IPS-11a (cell line): ENCODE measurements around the gene PMEL.
"Not testable (repeated sequence)": the region's sequence is repeated elsewhere in the genome, so short reads cannot be mapped to it uniquely, and the experiment has no call there.

Experiments
- H3K4me3 ChIP-seq: one replicate; pipeline ENCODE4 v1.5.1; 2013; ENCODE audit warnings: low read depth, low read length, control low read depth

The PMEL gene

DNA sequence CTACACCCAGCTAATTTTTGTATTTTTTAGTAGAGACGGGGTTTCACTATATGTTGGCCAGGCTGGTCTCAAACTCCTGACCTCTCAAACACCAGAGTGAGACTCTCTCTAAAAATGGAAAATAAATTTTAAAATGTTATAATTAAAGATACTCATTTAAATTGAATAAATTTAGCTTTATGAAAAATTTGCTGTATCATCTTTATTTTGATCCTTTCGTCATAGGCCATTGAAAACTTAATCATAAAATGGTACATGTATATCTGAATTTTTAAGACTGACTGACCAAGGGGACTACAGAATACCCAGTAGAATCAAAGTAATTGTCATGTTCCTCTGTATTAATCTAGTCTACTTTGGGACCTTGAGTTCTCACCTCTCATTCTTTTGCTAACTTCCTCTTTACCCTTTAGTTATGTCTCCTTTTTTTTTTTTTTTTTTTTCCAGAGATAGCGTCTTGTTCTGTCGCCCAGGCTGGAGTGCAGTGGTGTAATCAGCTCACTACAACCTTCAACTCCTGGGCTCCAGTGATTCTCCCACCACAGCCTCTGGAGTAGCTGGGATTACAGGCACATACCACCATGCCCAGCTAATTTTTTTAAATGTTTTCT is 17.5 kb upstream of the PMEL start:
- no peak overlapping the region for H3K4me3 ChIP-seq

DNA sequence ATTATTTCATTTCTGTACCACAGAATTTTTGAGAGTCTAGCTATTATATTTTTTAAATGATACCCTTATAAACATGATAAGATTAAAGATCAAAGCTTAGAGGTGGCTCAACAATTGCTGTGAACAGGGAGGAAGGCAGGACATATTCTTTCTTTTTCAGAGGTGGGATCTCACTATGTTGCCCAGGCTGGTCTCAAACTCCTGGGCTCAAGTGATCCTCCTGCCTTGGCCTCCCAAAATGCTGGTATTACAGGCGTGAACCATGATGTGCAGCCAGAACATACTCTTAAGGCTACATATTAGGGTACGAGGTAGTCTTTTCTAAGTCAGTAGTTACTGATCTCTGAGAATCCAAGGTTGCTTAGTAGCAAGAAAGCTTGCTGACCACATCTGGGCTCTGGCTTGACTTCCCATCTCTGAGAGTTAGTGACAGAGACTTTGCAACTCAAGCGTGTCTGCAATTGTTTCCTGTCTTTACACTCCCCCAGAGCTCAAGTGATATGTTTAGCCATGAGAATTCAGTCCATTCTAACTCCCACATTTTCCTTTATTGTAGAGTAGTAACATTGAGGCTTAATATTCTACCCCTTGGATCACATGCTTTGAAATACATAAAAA is 16.6 kb upstream of the PMEL start:
- H3K4me3 ChIP-seq: no peak overlapping the region

DNA sequence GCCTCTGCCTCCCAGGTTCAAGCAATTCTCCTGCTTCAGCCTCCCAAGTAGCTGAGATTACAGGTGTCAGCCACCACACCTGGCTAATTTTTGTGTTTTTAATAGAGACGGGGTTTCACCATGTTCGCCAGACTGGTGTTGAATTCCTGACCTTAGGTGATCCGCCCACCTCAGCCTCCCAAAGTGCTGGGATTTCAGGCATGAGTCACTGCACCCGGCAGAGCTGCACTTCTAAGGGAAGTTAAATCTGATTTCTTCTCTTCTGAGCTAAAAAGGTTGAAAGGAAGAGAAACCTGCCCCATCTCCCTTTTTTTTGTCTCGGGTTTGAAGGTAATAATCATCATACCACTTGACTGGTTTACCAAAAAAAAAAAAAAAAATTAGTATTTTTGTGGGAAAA is 16.0 kb upstream of the PMEL start:
- H3K4me3 ChIP-seq: not testable (repeated sequence)

DNA sequence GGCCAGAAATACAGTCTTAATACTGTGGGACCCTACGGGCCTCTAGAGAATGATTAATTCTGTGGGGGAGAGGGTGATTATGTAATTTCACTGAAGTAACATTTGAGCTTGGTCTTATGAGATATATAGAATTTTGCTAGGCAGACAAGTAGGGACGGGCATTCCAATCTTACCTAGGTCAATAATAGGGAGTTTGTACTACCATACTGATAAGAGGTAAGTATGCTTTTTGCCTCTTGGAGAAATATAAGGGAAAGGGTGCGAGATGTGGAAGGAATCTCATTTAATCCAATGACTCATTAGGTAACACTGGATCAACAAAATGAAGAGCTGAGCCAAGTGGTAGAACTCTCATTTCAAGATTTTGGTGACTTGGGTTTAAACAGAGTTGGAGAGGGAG is 13.2 kb upstream of the PMEL start:
- no peak overlapping the region for H3K4me3 ChIP-seq

DNA sequence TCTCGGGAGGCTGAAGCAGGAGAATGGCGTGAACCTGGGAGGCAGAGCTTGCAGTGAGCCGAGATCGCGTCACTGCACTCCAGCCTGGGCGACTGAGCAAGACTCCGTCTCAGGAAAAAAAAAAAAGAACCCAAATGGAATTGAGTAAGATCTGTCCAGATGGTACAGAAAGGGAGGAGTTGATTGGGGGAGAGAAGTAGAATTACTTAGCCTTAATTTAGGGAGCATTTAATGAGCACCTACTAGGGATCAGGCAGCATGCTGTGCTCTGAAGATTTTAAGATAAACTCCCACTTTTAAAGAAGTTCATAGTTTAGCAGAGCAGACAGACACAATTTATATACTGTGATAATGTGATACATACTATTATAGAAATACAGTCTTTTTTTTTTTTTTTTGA is 12.6 kb upstream of the PMEL start:
- H3K4me3 ChIP-seq: no peak overlapping the region

DNA sequence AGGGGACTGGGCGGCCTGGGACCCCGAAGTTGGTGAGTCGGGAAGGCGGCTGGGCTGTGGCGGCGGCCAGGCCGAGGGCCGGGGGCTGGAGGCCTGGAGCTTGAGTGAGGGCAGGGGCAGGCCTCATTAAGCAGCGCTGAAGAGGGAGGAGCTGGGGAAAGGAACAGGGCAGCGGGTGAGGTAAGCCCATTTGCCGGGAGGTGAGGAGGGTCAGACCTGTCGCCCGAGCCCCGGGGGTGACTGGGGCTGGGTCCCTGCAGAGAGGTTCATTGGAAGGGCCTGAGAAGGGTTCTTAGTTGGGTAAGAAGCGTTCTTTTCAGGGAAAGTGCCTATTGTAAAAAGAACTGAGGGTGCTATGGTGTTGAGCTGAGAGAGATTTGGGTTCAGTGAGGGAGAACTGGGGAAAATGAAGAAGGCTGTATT is 8.5 kb upstream of the PMEL start:
- H3K4me3 ChIP-seq: peak overlapping the region; percentile 81

DNA sequence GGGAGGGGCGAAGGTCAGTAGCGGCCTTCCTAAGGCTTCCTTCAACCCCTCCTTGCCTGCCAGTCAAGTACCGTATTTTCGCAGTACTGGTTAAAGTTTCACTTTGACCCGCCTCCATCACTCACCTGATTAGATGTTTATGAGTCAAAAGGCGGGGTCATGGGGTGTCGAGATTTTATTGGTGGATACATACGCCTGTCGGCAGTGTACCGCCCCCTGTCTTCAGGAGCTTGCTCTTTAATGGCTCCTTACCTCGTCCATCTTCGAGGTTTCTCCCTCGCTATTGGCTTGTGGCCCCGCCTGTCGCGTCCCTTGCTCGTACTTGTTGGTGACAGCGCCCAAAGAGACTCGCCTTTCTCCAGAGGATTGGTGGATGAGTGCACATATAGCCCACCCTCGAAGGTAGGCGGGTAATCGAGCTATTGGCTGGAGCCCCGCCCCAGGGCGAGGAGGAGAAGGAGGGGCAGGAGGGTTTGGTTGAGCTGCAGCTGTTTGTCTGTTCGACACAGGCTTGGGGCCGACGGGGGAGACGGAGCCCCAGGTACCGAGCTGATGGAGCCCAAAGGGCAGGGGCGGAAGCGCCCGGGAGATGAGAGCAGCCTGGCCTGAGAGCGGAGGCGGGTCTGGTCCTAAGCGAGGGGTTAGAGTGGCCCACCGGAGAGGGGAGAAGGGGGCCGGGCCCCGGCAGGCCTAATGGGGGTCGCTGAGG is 7.9 kb upstream of the PMEL start, which contains the start of gene RAB5B:
Gene RAB5B, plus strand, starts transcription at position 480 of the 709 bp plus-strand sequence. CDS start 12,883 bp downstream, outside the sequence.
- peak within 1 kb of the TSS; percentile 81 for H3K4me3 ChIP-seq

DNA sequence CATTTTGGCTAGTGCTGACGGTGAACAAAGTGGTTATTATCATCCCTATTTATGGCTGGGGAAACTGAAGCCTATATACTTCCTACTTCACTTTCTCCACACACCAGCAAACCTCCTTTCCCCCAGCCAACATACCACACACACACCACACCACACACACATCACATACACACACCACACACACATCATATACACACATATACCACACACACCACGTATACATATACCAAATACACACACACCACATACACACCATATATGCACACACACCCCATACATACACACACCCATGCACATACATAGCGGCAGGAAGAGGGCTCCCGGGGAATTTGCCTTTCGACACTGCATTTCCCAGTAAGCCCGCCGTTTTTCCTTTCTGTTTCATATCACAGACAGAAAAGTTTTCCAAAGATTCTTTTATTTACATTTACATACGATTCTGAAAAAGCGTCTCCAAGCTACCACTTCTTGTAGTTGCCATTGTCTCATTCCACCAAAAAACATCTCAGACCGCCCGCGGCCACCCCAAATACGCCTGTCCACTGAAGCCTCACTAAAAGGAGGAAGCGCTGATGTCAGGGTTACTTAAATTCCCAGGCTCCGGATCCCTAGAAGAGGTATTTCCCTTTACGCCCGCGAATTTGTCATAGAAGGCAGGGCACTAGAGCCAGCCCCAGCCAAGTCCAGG is 7.2 kb upstream of the PMEL start:
- peak overlapping the region; percentile 2 for H3K4me3 ChIP-seq

DNA sequence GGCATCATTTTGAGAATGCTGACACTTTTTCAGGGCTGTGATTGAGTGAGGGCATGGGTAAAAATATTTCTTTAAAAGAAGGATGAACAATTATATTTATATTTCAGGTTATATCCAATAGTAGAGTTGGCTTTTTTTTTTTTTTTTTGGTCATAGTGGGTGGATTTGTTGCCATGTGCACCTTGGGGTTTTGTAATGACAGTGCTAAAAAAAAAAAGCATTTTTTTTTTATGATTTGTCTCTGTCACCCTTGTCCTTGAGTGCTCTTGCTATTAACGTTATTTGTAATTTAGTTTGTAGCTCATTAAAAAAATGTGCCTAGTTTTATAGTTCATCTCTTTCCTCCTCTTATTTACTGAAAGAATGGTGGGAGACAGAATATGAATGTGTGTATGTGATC is 6.6 kb upstream of the PMEL start:
- H3K4me3 ChIP-seq: no peak overlapping the region

DNA sequence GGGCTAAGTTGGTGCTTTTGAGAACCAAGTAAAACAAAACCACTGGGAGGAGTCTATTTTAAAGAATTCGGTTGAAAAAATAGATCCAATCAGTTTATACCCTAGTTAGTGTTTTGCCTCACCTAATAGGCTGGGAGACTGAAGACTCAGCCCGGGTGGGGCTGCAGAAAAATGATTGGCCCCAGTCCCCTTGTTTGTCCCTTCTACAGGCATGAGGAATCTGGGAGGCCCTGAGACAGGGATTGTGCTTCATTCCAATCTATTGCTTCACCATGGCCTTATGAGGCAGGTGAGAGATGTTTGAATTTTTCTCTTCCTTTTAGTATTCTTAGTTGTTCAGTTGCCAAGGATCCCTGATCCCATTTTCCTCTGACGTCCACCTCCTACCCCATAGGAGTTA is 6.2 kb upstream of the PMEL start:
- no peak overlapping the region for H3K4me3 ChIP-seq

DNA sequence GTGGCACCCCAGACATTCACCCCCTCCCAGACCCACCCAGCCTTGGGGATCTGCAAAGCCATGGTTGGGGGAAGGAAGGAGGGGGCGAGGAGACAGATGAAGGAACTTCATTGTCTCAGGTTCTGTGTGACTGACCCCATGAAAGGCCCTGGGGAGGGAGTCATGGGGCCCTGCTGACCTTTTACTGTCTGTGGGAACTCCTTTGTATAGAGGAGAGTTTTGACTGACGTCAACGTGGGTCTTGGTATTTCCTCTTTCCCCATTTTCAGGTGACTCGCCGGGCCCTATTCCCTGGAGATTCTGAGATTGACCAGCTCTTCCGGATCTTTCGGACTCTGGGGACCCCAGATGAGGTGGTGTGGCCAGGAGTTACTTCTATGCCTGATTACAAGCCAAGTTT is 4.9 kb upstream of the PMEL start:
- no peak overlapping the region for H3K4me3 ChIP-seq

DNA sequence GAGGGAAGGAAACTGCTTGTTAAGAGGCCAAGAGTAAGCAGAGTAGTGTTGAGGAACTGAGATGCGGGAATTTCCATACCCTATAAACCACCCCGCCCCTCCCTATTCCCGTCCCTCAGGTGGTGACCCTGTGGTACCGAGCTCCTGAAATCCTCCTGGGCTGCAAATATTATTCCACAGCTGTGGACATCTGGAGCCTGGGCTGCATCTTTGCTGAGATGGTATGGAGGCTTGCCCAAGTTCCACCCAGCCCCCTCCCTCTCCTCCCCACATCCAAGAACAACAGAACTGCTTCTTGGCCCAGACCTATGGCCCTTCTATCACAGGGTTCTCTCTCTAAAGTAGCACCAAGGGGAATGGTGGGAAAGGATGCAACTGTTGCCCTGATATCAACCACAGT is 3.5 kb upstream of the PMEL start:
- H3K4me3 ChIP-seq: no peak overlapping the region

DNA sequence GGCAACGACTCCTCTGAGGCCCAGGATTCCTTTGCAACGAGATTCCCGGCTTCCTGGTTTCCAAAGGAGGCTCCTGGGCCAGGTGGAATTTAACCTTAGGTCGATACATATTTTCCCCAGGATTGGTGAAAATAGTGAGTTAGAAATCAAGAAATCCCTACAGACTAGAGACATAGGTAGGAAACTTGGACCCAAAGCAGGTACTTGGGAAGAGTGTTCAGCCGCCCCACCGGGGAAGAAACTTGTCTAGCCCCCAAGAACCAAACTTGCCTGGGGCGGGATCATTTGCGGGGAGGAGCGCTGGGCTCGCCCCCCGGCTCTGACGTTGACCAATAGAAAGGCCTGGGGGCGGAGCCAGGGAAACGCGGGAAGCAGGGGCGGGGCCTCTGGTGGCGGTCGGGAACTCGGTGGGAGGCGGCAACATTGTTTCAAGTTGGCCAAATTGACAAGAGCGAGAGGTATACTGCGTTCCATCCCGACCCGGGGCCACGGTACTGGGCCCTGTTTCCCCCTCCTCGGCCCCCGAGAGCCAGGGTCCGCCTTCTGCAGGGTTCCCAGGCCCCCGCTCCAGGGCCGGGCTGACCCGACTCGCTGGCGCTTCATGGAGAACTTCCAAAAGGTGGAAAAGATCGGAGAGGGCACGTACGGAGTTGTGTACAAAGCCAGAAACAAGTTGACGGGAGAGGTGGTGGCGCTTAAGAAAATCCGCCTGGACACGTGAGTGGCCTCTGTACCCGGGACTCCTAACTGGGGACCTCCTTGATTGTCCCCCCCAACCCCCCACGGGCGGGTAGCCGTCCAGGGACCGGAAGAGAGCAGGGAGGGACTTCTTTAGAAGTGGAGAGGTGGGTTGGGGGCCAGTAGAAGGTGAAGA is 803 bp upstream of the PMEL start, which contains the start of gene CDK2:
Gene CDK2, plus strand, starts transcription at position 423 of the 874 bp plus-strand sequence. Its CDS starts 179 bp downstream, at position 602.
- peak within 1 kb of the TSS; percentile 73 for H3K4me3 ChIP-seq

DNA sequence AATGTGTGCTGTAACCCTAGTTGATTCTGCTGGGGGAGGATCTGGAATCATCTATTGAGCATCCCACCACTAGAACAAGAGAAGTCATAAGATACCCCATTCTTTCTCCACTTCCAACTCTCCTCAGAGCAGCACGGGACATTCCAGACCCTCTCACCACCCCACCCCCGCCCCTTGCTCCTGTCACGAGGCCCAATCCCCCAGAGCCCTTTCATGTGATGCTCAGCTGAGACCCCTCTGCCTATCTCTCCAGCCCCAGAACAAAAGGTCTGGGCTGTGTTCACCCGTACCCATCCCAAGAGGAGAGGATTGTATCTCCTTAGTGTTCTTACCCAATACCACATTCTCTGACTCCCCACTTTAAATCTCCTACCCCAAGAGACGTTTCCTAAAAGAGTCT is 602 bp downstream of the PMEL start:
- peak overlapping the region; percentile 0 for H3K4me3 ChIP-seq

DNA sequence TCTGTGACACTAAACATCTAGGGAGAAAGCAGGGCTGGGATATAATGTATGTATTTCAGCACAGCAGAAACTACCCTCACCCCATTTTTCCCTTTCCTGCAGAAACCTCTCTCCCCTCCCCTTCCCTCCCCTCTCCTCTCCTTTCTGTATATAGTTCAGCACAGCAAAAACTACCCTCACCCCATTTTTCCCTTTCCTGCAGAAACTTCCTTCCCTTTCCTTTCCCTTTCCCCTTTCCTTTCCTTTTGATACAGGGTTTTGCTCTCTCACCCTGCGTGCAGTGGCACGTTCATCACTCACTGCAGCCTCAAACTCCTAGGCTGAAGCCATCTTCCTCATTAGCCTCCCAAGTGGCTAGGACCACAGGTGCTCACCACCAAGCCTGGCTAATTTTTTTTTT is 2.1 kb downstream of the PMEL start:
- H3K4me3 ChIP-seq: no peak overlapping the region

DNA sequence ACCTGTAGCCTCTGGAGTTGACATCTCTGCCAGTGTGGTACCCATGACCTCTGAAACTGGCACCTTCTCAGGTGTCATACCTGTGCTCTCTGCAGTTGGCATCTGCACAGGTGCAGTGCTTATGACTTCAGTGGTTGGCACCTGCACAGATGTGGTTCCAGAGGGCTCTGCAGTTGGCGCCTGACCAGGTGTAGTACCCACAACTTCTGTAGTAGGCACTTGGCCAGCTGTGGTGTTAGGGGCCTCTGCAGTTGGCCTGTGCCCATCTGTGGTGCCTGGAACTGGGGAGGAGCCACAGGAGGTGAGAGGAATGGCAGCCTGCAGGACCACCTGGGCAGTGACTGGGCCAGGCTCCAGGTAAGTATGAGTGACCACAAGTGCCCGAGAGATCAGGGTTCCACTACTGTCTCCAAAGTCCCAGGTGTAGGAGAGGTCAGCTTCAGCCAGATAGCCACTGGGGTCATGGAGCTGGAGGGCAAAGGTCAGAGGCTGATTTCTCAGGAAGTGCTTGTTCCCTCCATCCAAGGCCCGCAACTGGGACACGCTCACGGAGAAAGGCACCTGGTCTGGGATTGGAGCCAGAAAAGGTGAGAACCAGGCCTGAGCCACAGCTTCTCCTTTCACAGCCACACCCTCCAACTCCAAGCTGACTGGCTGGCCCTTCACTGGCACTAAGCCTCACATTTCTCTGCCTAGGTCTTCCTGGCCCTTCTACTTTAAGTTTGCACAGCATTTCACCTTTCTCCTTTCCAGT is 8.6 kb downstream of the PMEL start:
- no peak overlapping the region for H3K4me3 ChIP-seq

DNA sequence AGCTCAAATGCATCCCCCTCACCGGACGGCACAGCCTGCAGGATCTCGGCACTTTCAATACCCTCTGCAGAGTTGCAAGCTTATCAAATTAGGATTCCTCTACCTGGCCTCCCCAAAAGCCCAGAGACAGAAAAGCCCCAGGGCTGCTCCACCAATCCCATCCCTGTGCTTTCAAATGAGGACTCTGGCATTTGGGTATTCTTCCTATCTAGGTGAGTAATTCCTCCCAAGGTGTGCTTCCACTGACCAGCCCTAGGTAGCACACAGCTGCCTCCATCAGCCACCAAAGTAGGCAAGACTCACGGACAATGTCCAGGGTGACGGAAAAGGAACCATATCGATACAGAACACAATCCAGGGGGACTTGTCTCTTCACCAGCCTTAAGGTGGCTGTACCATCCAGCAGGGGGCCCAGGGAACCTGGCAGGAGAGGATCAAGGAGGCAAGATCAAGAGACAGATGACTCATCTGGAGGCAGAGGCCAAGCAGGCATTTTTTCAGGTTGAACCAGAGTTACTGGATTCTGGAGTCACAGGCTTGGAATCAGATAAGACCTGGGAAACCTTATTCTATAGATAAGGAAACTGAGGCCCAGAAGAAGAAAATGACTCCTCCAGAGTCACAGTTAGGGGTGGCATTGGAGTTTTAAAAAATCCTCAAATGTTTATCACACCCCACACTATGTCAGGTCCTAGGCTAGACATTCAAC is 9.9 kb downstream of the PMEL start:
- H3K4me3 ChIP-seq: no peak overlapping the region

DNA sequence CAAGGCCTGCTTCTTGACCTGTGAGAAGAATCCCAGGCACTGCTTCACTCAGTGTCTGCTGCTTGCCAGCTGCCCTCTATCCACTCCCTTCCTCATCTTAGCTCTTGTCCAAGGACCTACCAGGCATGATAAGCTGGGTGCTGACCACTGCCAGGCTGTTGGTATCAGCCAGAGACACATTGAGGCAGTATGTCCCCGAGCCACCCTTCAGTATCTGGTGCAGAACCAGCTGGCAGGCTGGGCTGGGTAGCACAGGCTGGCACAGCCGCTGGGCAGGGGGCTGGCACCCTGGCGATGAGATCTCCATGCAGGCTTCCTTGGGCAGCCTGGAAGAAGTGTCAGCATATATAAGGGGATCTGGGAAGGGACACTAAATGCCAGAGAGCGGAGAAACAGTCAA is 10.5 kb downstream of the PMEL start:
- H3K4me3 ChIP-seq: no peak overlapping the region

DNA sequence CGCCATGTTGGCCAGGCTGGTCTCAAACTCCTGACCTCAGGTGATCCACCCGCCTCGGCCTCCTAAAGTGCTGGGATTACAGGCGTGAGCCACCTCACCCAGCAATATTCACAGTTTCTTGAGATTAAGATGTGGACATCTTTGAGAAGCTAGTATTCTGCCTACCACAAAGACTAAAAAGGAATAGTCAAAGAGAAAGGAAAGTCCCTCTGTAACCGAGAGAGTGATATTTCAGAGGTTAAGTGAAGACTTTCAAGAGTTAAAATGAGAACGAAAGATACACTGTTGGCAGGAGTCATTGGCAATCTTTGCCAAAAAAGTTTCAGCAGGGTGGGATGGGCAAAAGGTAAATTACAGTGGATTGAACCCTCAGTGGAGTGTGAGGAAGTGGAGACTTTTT is 19.3 kb downstream of the PMEL start:
- no peak overlapping the region for H3K4me3 ChIP-seq
